Stimulated activated effector memory CD8-positive, alpha-beta T cell treated with anti-CD3 and anti-CD28 coated beads, Interleukin-12 subunit alpha, Interleukin-12 subunit beta, amount 100 ng/mL, for 72 hours (primary cell): ENCODE measurements around the gene RPS6KA5.
A peak's percentile ranks its signal among the peaks of the same experiment; 100 is the strongest.

ENCODE experiments used
- ATAC-seq: fragments of 150-1000 bp; cut with Tn5 transposase; 2 replicates; pipeline ENCODE4 v1.10.0; 2021
- DNase-seq, 2 donors: peaks; one replicate each; pipeline ENCODE4 v3.0.0; 2021 to 2022; ENCODE audit warnings: low spot score in 2 of 2
- H3K27ac Mint-ChIP-seq: one replicate; pipeline ENCODE4 v1.8.0; 2022; ENCODE audit warnings: mild to moderate bottlenecking, mixed read lengths
- H3K36me3 Mint-ChIP-seq: one replicate; pipeline ENCODE4 v1.8.0; 2022; ENCODE audit warnings: mild to moderate bottlenecking, mixed read lengths
- H3K4me1 Mint-ChIP-seq: one replicate; pipeline ENCODE4 v1.8.0; 2022; ENCODE audit warnings: mixed read lengths
- H3K4me3 Mint-ChIP-seq: one replicate; pipeline ENCODE4 v1.8.0; 2022; ENCODE audit warnings: mild to moderate bottlenecking, mixed read lengths
- H3K9me3 Mint-ChIP-seq: one replicate; pipeline ENCODE4 v1.8.0; 2022; ENCODE audit warnings: mixed read lengths

Gene RPS6KA5

DNA sequence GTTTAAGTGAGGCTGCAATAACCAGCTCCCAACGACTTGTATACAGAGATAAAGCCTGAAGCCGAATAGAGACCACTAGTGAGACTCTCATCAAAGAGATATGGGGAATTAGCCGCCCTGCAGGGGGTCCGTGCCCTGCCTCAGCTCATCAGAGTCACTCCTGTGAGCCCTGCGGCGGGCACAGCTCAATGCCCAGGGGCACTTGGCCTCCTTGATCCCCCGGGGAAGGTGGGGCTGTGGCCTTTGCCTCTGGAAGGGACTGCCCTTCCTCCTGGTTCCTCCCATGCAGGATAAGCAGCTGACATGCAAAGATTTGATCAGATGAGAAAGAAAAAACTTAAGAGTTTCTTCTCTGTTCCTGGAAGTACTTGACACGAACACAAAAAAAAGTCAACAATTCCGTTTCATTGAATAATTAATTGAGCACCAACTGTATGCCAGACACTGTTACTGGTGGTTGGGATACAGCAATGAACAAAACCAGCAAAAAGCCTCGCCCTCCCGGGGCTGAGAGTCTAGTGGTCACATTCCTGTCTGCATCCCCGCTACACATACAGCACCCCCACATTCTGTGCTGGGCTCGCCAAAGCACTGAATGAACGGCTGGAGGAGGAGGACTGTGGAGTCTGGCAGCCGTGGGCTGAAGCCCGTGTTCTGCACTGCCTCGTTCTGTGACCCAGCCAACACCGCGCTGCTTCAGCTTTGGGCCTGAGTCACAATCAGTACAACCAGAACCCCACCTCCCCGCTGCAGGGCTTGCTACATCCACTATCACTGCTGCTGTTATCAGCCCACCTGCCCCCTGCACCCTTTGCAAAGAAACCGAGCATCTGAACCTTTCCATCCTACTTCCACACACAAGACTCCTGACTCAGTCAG lies 254.5 kb downstream of the RPS6KA5 start:
- no peaks in the 10 kb centered on the region for H3K9me3 Mint-ChIP-seq
- H3K4me3 Mint-ChIP-seq = no peak overlapping the region
- H3K4me1 Mint-ChIP-seq = peaks cover 7% of the 10 kb centered on the region
- no peaks in the 10 kb centered on the region for H3K36me3 Mint-ChIP-seq
- no peak for ATAC-seq
- no peak overlapping the region for H3K27ac Mint-ChIP-seq
- no peak for DNase-seq

GRCh38 chr14:90805084-90805391 lies 255.4 kb downstream of the RPS6KA5 start:
- no peaks in the 10 kb centered on the region for H3K36me3 Mint-ChIP-seq
- no peaks in the 10 kb centered on the region for H3K9me3 Mint-ChIP-seq
- ATAC-seq (no peak), DNase-seq (no peak)
- H3K4me1 Mint-ChIP-seq = peaks cover 9% of the 10 kb centered on the region
- H3K4me3 Mint-ChIP-seq = no peak overlapping the region
- H3K27ac Mint-ChIP-seq = no peak overlapping the region

DNA sequence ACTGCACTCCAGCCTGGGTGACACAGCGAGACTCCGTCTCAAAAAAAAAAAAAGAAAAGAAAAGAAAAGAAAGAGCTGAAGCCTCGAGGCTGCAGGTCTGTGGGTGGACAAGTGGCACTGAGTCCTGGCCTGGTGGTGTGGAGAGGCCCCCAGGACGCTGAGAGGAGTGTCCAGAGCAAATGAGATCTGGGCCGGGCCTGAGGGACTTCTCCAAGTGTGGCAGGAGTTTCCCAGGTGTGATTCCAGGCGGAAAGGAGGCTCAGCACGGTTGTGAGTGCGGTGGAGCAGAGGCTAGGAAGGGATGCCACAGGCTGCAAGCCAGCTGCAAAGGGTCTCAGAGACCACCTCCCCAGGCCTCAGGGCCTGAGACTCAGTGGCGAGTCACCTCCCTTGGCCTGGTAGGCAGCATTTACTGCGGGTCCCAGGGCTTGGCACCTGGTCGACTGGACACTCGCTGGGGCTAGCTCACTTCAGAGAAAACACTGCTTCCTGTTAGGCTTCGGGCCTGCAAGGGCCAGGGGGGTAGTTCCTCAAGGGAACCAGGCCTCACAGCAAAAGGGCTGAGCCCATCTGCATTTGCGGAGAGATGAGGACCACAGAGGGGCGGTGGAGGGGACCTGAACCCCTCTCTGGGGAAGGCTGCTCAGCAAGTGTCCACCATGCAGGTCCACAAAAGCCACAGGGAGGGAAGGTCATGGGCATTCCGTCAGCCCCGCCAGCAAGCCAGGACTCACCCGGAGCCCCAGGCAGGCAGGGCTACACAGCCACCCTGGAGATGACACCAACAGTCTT lies 256.0 kb downstream of the RPS6KA5 start:
- ATAC-seq (no peak), DNase-seq (no peak)
- Mint-ChIP-seq H3K36me3 (no peaks in the 10 kb centered on the region), H3K27ac (no peak overlapping the region), H3K4me1 (peaks cover 9% of the 10 kb centered on the region), H3K4me3 (no peak overlapping the region), H3K9me3 (no peaks in the 10 kb centered on the region)

DNA sequence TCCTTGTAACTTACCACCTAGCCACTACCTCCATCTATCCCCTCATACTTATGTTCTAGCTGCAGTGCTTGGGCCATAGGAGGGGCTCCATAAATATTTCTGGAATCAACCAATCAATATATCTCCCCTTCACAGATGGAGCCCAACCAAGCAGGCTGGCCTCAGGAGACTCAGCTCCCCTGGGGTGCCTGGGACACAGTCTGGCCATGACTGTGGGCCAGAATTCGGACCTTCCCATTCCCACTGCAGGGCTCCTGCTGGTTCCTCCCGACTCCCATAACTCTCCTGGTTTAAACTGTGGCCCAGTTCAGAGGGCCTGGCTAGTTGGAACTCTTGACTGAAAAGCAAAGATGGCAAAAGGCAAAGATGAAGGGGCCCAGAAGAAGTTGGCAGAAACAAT lies 257.2 kb downstream of the RPS6KA5 start:
- Mint-ChIP-seq H3K27ac (no peak overlapping the region), H3K4me3 (no peak overlapping the region), H3K4me1 (peaks cover 9% of the 10 kb centered on the region), H3K9me3 (no peaks in the 10 kb centered on the region), H3K36me3 (no peaks in the 10 kb centered on the region)
- DNase-seq (no peak), ATAC-seq (no peak)

- no peaks in the 10 kb centered on the region for H3K9me3 Mint-ChIP-seq
- H3K4me1 Mint-ChIP-seq = peaks cover 9% of the 10 kb centered on the region
- no peak for DNase-seq
- no peak for ATAC-seq
- H3K36me3 Mint-ChIP-seq = no peaks in the 10 kb centered on the region
- H3K27ac Mint-ChIP-seq = peak overlapping the region; percentile 11
- no peak overlapping the region for H3K4me3 Mint-ChIP-seq
Observed at GRCh38 chr14:90799420-90799819, 261.0 kb downstream of the RPS6KA5 start.

DNA sequence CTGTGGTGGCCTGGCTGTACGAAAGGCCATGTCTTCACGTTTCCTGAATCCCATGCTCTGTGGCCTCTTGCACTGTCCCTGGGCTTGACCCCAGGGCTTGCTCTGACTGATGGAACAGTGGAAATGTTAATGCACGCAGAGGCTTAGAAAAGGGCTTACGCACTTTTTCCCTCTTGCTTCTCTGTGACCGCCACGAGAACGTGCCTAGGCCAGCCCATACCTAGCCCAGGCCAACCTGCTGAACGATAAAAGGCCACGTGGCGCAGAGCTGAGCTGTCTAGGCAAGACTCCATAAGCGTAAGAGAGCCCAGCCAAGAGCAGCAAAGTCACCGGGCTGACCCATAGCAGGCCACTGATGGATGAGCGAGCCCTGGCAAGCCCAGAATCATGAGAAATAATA lies 262.5 kb downstream of the RPS6KA5 start:
- no peak for DNase-seq
- Mint-ChIP-seq H3K27ac (no peak overlapping the region), H3K4me1 (peaks cover 9% of the 10 kb centered on the region), H3K9me3 (no peaks in the 10 kb centered on the region), H3K36me3 (no peaks in the 10 kb centered on the region), H3K4me3 (no peak overlapping the region)
- no peak for ATAC-seq
